ENCODE data around the gene CDH23.

GRCh38 chr10:71658467-71658745 is 261.7 kb downstream of the CDH23 start:
- no peak for TF ChIP-seq CTCF (conservative IDR thresholded peaks at IDR 0.05)
- no peak for TF ChIP-seq EZH2 (IDR thresholded peaks at IDR 0.05; ENCODE audit: low read depth)
